ENCODE results near the gene TMEM163. TPM values are rescaled to one million over a fixed set of nuclear protein-coding genes. Genes with fewer than 3 reads are reported as not detected.
"Not testable (repeated sequence)": the region's sequence is repeated elsewhere in the genome, so short reads cannot be mapped to it uniquely, and the experiment has no call there.

TMEM163 gene
- total RNA-seq, 6 experiments from 2014 or later, result not detected

- Mint-ChIP-seq H3K4me1 (ENCODE audit: low read depth) (no peaks in the 10 kb centered on the region; the same call in 1 of the 2 replicates), H3K36me3 (ENCODE audit: low read depth) (no peaks in the 10 kb centered on the region), H3K9me3 (no peaks in the 10 kb centered on the region), H3K4me3 (no peak overlapping the region), H3K27me3 (ENCODE audit: insufficient read depth) (no peaks in the 10 kb centered on the region; the same call in 1 of the 2 replicates), H3K27ac (no peak overlapping the region)
- no peak for DNase-seq
- no peak for TF ChIP-seq CTCF (IDR thresholded peaks at IDR 0.05)
These were observed 93.5 kb downstream of the TMEM163 start for GRCh38 chr2:134625311-134625710.

GRCh38 chr2:134623796-134624195 is 95.0 kb downstream of the TMEM163 start:
- no peaks in the 10 kb centered on the region; the same call in 1 of the 2 replicates for H3K27me3 Mint-ChIP-seq (ENCODE audit: insufficient read depth)
- no peaks in the 10 kb centered on the region; the same call in 1 of the 2 replicates for H3K4me1 Mint-ChIP-seq (ENCODE audit: low read depth)
- H3K4me3 Mint-ChIP-seq, result no peak overlapping the region
- no peaks in the 10 kb centered on the region; the same call in 1 of the 2 replicates for H3K9me3 Mint-ChIP-seq
- H3K36me3 Mint-ChIP-seq (ENCODE audit: low read depth), result no peaks in the 10 kb centered on the region
- no peak for TF ChIP-seq CTCF (IDR thresholded peaks at IDR 0.05)
- no peak for DNase-seq
- H3K27ac Mint-ChIP-seq, result no peak overlapping the region

- no peak for TF ChIP-seq CTCF (IDR thresholded peaks at IDR 0.05)
- Mint-ChIP-seq H3K4me1 (ENCODE audit: low read depth) (no peaks in the 10 kb centered on the region; the same call in 1 of the 2 replicates), H3K27ac (no peak overlapping the region), H3K27me3 (ENCODE audit: insufficient read depth) (no peaks in the 10 kb centered on the region; the same call in 1 of the 2 replicates), H3K36me3 (ENCODE audit: low read depth) (no peaks in the 10 kb centered on the region), H3K4me3 (no peak overlapping the region), H3K9me3 (no peaks in the 10 kb centered on the region; the same call in 1 of the 2 replicates)
- DNase-seq, result no peak
These were observed 95.8 kb downstream of the TMEM163 start for GRCh38 chr2:134623046-134623445.

GRCh38 chr2:134621939-134622705 is 96.7 kb downstream of the TMEM163 start:
- Mint-ChIP-seq H3K4me3 (peak overlapping the region; percentile 70; the same call in 1 of the 2 replicates), H3K36me3 (ENCODE audit: low read depth) (no peaks in the 10 kb centered on the region), H3K27ac (no peak overlapping the region), H3K9me3 (no peaks in the 10 kb centered on the region; the same call in 1 of the 2 replicates), H3K4me1 (ENCODE audit: low read depth) (no peaks in the 10 kb centered on the region; the same call in 1 of the 2 replicates), H3K27me3 (ENCODE audit: insufficient read depth) (no peaks in the 10 kb centered on the region)
- no peak for TF ChIP-seq CTCF (IDR thresholded peaks at IDR 0.05)
- no peak for DNase-seq

DNA sequence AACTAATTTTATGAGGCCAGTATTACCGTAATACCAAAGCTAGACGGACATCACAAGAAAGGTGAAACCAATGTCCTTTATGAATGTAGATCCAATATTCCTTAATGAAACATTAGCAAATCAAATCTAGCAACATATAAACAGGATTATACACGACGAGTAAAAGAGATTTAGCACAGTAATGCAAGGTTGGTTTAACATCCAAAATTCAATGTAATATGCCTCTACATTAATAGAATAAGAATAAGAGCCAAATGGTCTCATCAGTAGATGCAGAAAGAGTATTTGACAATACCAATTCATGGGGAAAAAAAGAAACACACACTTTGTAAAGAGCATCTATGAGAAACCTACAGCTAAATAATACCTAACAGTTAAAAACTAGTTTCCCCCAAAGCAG is 99.5 kb downstream of the TMEM163 start:
- H3K9me3 Mint-ChIP-seq, result no peaks in the 10 kb centered on the region; the same call in 1 of the 2 replicates
- DNase-seq, result no peak
- no peak overlapping the region for H3K4me3 Mint-ChIP-seq
- no peak for TF ChIP-seq CTCF (IDR thresholded peaks at IDR 0.05)
- H3K4me1 Mint-ChIP-seq (ENCODE audit: low read depth), result no peaks in the 10 kb centered on the region; the same call in 1 of the 2 replicates
- peaks cover 3% of the 10 kb centered on the region; the same call in 1 of the 2 replicates for H3K27me3 Mint-ChIP-seq (ENCODE audit: insufficient read depth)
- H3K36me3 Mint-ChIP-seq (ENCODE audit: low read depth), result no peaks in the 10 kb centered on the region
- H3K27ac Mint-ChIP-seq, result no peak overlapping the region

DNA sequence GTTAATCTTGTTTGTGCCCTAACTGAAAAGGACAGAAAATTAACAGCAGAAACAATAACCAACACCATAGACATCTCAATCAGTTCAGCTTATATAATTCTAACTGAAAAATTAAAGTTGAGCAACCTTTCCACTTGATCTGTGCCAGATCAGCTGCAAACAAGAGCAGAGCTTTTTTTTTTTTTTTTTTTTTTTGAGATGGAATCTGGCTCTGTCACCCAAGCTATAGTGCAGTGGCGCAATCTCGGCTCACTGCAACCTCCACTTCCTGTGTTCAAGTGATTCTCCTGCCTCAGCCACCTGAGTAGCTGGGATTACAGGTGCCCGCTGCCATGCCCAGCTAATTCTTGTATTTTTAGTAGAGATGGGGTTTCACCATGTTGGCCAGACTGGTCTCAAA is 103.3 kb downstream of the TMEM163 start:
- not testable (repeated sequence) for H3K4me3 Mint-ChIP-seq; H3K36me3 Mint-ChIP-seq (ENCODE audit: low read depth); DNase-seq; H3K27ac Mint-ChIP-seq; H3K27me3 Mint-ChIP-seq (ENCODE audit: insufficient read depth); H3K9me3 Mint-ChIP-seq; H3K4me1 Mint-ChIP-seq (ENCODE audit: low read depth)

Data from HFFc6 (cell line).